ENCODE results near the gene TEX29. TPM values are rescaled to one million over a fixed set of nuclear protein-coding genes. Genes with fewer than 3 reads are reported as not detected.

The TEX29 gene
- total RNA-seq, 1 donor from 2014 or later: not detected

DNA sequence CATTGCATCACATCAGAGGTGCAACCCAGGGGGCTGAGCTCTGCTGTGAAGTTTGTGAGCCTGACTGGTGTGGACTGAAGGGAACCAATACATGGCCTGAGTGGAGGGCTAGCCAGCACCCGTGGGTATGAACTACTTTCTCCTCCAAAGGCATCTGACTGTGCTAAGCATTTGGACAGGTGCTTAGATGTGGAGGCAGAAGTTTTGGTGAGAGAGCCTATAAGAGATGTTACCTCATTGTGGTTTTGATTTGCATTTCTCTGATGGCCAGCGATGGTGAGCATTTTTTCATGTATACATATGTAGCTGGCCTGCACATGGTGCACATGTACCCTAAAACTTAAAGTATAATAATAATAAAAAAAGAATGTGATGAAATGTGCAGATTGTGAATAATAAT is 46.9 kb downstream of the TEX29 start:
- H3K4me3 ChIP-seq (ENCODE audit: low read depth, low read length): no peak overlapping the region
- no peak for DNase-seq (ENCODE audit: low read depth)
- TF ChIP-seq CTCF (conservative IDR thresholded peaks at IDR 0.05; ENCODE audit: low read depth, low read length): no peak

DNA sequence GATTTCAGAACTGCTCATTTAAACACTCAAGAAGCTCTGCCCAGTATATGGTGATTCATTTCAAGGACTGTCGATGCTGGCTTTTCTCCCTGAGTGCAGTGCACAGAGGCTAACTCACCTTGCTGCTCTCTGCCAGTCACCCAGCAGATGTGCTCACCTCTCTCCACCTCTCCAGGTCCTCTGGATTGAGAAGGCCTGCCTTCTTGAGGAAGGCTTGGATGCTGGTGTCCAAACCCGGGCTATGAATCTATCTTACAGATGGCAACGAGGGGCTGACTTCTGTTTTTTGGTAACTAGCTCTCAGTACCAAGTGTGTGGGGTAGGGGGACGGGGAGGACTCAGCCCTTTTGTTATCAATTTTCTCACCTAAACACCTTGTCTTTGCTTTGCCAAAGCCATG is 47.6 kb downstream of the TEX29 start:
- DNase-seq (ENCODE audit: low read depth): no peak
- no peak overlapping the region for H3K4me3 ChIP-seq (ENCODE audit: low read depth, low read length)
- TF ChIP-seq CTCF (conservative IDR thresholded peaks at IDR 0.05; ENCODE audit: low read depth, low read length): no peak

DNA sequence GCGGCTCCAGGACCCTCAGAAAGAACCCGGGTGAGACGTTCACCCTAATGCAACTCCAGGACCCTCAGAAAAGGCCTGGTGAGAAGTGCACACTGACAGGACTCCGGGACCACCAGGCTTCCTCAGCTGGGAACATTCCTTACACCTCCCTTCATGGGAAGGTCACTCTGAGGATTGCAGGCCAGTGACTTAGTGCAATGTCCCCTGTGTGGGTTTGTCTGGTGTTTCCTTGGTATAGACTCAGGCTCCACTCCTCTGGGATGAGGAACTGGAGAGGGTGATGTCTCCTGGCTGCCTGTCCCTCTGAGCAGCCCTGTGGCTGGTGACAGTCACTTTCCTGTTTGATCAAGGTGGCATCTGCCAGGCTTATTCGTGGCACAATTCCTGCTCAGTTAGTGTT is 49.7 kb downstream of the TEX29 start:
- TF ChIP-seq CTCF (conservative IDR thresholded peaks at IDR 0.05; ENCODE audit: low read depth, low read length): no peak
- no peak overlapping the region for H3K4me3 ChIP-seq (ENCODE audit: low read depth, low read length)
- DNase-seq (ENCODE audit: low read depth): no peak

DNA sequence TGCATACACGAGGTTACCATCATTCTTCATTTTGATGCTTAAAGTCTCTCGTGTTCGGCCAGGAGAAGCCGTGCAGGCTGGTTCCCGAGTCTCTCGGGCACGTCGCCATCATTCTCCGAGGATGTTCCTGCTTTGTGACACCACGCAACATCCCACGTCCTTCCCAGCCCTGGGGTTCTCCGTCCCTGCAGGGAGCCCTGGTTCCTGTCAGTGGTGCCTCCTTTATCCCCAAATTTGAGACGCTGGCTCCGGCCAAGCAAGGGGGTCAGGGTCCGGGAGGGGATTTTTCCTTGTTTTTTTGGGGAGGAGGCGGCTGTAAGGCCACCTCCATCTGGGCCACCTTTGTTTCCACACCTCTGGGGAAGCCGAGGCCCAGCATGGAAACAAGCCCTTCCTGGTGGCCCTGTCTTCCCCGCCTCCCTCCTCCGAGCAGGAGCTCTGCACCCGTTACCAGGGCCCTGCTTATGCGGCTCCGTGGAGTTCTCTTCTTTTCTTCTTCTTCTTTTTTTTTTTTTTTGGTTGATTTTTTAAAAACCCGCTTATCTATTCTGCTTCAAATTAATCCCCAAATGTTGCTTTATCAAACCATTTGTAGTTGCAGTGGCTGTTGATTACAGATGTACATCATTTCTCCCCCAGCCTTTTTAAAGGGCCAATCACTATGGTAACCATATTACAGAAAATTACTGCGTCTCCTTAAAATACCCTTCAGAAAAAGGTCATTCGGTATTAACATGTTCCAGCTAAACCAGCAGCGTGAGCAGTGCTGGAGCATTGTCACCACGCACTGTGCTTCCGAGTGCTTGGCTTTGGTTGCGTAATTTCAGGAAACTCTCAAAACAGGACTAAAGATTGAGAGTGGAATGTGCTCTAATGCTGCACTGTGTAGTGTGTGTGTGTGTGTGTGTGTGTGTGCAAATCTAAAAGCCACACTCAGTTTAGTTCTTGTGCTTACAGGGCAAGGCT is 50.4 kb downstream of the TEX29 start:
- no peak for DNase-seq (ENCODE audit: low read depth)
- no peak for TF ChIP-seq CTCF (conservative IDR thresholded peaks at IDR 0.05; ENCODE audit: low read depth, low read length)
- H3K4me3 ChIP-seq (ENCODE audit: low read depth, low read length): no peak overlapping the region

DNA sequence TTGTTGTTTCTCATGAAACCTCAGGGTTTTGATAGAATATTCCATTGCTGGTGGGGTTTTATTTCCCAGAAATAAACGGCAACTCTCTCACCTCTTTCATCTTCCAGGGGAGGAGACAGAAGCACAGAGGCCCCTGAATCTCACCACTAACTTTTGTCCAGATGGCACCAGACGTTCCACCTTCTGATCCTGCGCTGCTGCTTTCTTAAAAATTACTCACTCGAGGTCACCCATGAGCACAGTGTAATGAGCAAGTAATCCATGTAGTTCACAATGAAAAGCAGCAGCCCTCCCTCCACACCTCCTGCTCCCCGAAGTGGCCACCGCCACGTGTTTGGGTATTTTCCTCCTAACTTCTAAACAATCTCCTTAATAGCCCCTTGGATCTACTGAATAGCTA is 51.3 kb downstream of the TEX29 start:
- H3K4me3 ChIP-seq (ENCODE audit: low read depth, low read length): no peak overlapping the region
- DNase-seq (ENCODE audit: low read depth): no peak
- no peak for TF ChIP-seq CTCF (conservative IDR thresholded peaks at IDR 0.05; ENCODE audit: low read depth, low read length)

GRCh38 chr13:111372651-111373425 is 52.4 kb downstream of the TEX29 start:
- no peak for DNase-seq (ENCODE audit: low read depth)
- no peak overlapping the region for H3K4me3 ChIP-seq (ENCODE audit: low read depth, low read length)
- no peak for TF ChIP-seq CTCF (conservative IDR thresholded peaks at IDR 0.05; ENCODE audit: low read depth, low read length)
